Superior temporal gyrus (tissue), 1 donor: Measurements from ENCODE around the gene FCN3.
A peak's percentile ranks its signal among the peaks of the same experiment; 100 is the strongest.

Experiments used
- DNase-seq: peaks from one replicate; pipeline ENCODE4 v3.0.0-alpha.2; 2016; ENCODE audit errors: extremely low spot score

FCN3 gene

GRCh38 chr1:27341525-27342252 lies 32.9 kb downstream of the FCN3 start, which contains the start of gene SYTL1:
TSS of gene SYTL1 (plus strand) at chr1:27342022. CDS start at chr1:27345335, 3,313 bp downstream.
- DNase-seq = peak; percentile 22

- no peak for DNase-seq
These were observed 35.4 kb downstream of the FCN3 start for GRCh38 chr1:27339213-27339612.

GRCh38 chr1:27338751-27339150 lies 35.9 kb downstream of the FCN3 start:
- no peak for DNase-seq

GRCh38 chr1:27336756-27337155 lies 37.9 kb downstream of the FCN3 start:
- no peak for DNase-seq

GRCh38 chr1:27335506-27336422 lies 38.9 kb downstream of the FCN3 start:
- DNase-seq = no peak

- no peak for DNase-seq
These were observed 40.8 kb downstream of the FCN3 start for GRCh38 chr1:27333717-27334279.

GRCh38 chr1:27332536-27333281 lies 41.9 kb downstream of the FCN3 start:
- peak; percentile 56 for DNase-seq

GRCh38 chr1:27331922-27332321 lies 42.7 kb downstream of the FCN3 start:
- no peak for DNase-seq

- no peak for DNase-seq
These were observed 43.2 kb downstream of the FCN3 start for GRCh38 chr1:27331426-27331825.

- DNase-seq = no peak
These were observed 43.8 kb downstream of the FCN3 start for GRCh38 chr1:27330786-27331185.

GRCh38 chr1:27327964-27328363 lies 46.7 kb downstream of the FCN3 start:
- DNase-seq = no peak

- no peak for DNase-seq
These were observed 49.3 kb downstream of the FCN3 start for GRCh38 chr1:27325286-27325685.

- DNase-seq = no peak
These were observed 51.9 kb downstream of the FCN3 start for GRCh38 chr1:27322569-27323240.

- peak; percentile 98 for DNase-seq
These were observed 52.6 kb downstream of the FCN3 start, which contains the start of gene TMEM222 for GRCh38 chr1:27321813-27322568. TSS of gene TMEM222 (plus strand) at chr1:27322163. CDS start at chr1:27322198, 35 bp downstream.
